A673 (cell line): ENCODE results near the gene PPP1R14B.

ENCODE experiments used
- EZH2 ChIP-seq: fragments of 200-600 bp; sonication (generic); IDR thresholded peaks from 2 replicates; pipeline ENCODE4 v1.6.1; 2017; ENCODE audit warnings: borderline replicate concordance, low read depth, mild to moderate bottlenecking, mixed read lengths, antibody characterized with exemption, low read length; ENCODE audit not compliant: poor library complexity, severe bottlenecking
- TF ChIP-seq, protein P1 (sequence below): fragments of 300-800, 200-600 bp; sonication (generic); conservative IDR thresholded peaks from 2 replicates; pipeline ENCODE4 v1.5.1; 2017; ENCODE audit warnings: low read depth, mild to moderate bottlenecking, antibody characterized with exemption, low read length, moderate library complexity, mixed read lengths

DNA sequence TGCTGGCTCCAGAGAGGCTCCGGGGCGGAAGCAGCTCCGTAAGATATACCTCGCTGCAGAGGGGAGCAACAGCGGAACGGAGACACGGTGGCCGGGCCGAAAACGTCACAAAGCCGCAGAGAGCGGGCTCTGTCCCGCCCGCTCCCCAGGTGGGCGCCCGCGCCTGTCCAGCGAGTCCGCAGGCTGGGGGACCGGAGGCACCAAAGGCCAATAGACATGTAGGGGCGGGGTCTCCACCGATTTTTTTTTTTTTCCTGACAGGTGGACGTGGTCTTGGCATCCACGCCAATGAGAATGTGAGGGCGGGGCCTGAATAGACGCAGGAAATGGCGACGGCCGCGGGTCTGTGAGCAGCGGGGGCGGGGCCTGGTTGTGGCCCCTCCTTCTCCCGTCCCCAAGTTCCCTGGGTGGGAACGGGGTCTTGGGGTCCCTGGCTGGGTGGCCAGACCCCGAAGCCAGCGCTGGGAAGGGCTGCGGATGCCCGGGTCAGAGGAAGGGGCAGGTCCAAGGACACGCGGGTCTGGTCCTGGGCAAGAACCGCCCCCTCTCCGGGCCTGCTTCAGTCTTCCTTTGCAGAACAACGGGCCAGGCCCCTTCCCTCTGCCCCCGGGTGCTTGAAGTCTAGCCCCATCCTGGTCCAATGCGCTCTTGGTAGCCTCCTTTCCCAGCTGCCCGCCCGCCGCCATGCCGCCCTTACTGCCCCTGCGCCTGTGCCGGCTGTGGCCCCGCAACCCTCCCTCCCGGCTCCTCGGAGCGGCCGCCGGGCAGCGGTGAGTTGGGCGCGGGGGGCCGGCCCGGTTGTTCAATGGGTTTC, 16.4 kb downstream of the PPP1R14B start, which contains the start of gene DNAJC4:
- TF ChIP-seq, protein P1, sequence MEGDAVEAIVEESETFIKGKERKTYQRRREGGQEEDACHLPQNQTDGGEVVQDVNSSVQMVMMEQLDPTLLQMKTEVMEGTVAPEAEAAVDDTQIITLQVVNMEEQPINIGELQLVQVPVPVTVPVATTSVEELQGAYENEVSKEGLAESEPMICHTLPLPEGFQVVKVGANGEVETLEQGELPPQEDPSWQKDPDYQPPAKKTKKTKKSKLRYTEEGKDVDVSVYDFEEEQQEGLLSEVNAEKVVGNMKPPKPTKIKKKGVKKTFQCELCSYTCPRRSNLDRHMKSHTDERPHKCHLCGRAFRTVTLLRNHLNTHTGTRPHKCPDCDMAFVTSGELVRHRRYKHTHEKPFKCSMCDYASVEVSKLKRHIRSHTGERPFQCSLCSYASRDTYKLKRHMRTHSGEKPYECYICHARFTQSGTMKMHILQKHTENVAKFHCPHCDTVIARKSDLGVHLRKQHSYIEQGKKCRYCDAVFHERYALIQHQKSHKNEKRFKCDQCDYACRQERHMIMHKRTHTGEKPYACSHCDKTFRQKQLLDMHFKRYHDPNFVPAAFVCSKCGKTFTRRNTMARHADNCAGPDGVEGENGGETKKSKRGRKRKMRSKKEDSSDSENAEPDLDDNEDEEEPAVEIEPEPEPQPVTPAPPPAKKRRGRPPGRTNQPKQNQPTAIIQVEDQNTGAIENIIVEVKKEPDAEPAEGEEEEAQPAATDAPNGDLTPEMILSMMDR: no peak
- no peak for TF ChIP-seq EZH2
